GM12864 (cell line): Measurements from ENCODE around the gene BAIAP2L2.
"Not testable (repeated sequence)": the region's sequence is repeated elsewhere in the genome, so short reads cannot be mapped to it uniquely, and the experiment has no call there.

Experiments used
- DNase-seq: peaks from one replicate; pipeline ENCODE4 v3.0.0-alpha.2; 2011; ENCODE audit warnings: low read depth
- H3K4me3 ChIP-seq: 2 replicates; pipeline ENCODE4 v1.5.1; 2011; ENCODE audit warnings: mild to moderate bottlenecking, low read depth, low read length, control low read depth
- CTCF ChIP-seq: IDR thresholded peaks from 2 replicates; pipeline ENCODE4 v1.5.1; 2011; ENCODE audit warnings: low read depth, mild to moderate bottlenecking, moderate library complexity, low read length, control low read depth, inconsistent platforms; ENCODE audit errors: missing control alignments

The BAIAP2L2 gene

DNA sequence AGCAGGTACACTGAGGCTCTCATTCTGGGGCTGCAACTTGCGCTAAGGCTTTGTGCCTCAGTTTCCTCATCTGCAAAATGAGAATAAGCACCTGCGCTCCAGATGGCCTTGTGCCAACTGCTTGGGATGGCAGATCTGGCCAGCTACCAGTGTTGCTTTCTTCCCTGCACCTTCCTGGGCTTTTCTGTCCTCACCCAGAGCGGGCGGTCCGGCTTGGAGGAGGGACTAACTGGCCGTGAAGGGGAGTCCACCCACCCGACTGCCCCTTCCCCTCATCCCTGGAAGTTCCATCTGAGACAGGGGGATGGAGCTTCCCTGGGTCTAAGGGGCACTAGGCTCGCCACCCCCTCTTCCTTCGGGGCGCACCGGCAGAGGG, 30.0 kb downstream of the BAIAP2L2 start:
- no peak overlapping the region for H3K4me3 ChIP-seq
- DNase-seq: no peak
- TF ChIP-seq CTCF: no peak

- no peak overlapping the region for H3K4me3 ChIP-seq
- no peak for DNase-seq
- no peak for TF ChIP-seq CTCF
Observed at GRCh38 chr22:38079804-38080203, 30.7 kb downstream of the BAIAP2L2 start.

DNA sequence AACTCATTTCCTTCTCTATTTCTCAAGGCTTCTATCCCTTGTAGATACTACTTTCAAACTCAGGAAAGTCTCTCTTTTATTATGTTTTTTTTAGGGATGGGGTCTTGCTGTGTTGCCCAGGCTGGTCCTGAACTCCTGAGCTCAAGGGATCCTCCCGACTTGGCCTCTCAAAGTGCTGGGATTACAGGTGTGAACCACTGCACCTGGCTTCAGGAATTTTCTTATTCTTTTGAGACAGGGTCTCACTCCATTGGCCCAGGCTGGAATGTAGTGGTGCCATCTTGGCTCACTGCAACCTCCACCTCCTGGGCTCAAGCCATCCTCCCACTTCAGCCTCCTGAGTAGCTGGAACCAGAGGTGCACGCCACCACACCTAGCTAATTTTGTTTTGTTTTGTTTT, 31.3 kb downstream of the BAIAP2L2 start:
- not testable (repeated sequence) for DNase-seq

GRCh38 chr22:38078046-38078840, 32.2 kb downstream of the BAIAP2L2 start:
- no peak overlapping the region for H3K4me3 ChIP-seq
- no peak for DNase-seq
- TF ChIP-seq CTCF: no peak

More for the DNA sequence above, 31.3 kb downstream of the BAIAP2L2 start:
- H3K4me3 ChIP-seq: not testable (repeated sequence)

- no peak for DNase-seq
- TF ChIP-seq CTCF: no peak
Observed at GRCh38 chr22:38077595-38077994, 32.9 kb downstream of the BAIAP2L2 start.

DNA sequence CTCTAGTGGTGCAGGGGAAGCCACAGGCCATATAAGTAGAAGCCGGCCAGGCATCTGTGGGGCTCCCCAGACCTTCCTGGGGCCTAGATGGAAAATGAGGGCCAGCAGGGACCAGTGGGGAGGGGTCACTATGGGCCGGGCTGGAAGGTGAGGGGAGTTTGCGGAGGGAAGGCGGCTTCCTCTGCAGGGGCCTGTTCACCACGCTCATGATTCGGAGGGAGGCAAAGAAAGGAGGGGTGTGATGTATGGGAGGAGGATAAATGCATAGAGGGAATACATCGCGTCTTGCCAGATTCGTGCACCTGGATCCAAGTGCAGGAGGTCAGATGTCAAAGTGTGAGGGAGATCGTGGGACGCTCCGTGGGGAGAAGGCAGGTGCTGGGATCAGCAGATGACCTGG, 33.4 kb downstream of the BAIAP2L2 start:
- DNase-seq: no peak
- TF ChIP-seq CTCF: no peak

More at GRCh38 chr22:38077595-38077994, 32.9 kb downstream of the BAIAP2L2 start:
- no peak overlapping the region for H3K4me3 ChIP-seq

GRCh38 chr22:38075961-38076360, 34.5 kb downstream of the BAIAP2L2 start:
- DNase-seq: no peak
- no peak overlapping the region for H3K4me3 ChIP-seq
- no peak for TF ChIP-seq CTCF

More for the DNA sequence above, 33.4 kb downstream of the BAIAP2L2 start:
- no peak overlapping the region for H3K4me3 ChIP-seq
